ENCODE results near the gene FAM170B. TPM values are rescaled to one million over a fixed set of nuclear protein-coding genes. Genes with fewer than 3 reads are reported as not detected.

Gene FAM170B
- polyA plus RNA-seq, 1 of the 3 experiments (the other 2 are of a cell fraction) = not detected

GRCh38 chr10:49115015-49115795, 18.6 kb downstream of the FAM170B start, which contains the start of gene VSTM4:
VSTM4 (minus strand) TSS chr10:49115522; CDS start chr10:49115485, 37 bp downstream.
- Histone ChIP-seq H3K27ac (ENCODE audit: low read depth in 2 of 2, low read length in 1 of 2) (peak within 1 kb of the TSS in 1 of 2 experiments; percentile 47; a peak in 1 of 4 replicates), H3K4me2 (peak within 1 kb of the TSS; percentile 37; the same call in 1 of the 2 replicates), H3K4me3 (ENCODE audit: low read depth in 2 of 2, low read length in 1 of 2) (peak within 1 kb of the TSS; percentile 46 to 50; a peak in 3 of 4 replicates), H3K27me3 (ENCODE audit: insufficient read depth) (no peaks in the 10 kb centered on the region), H3K9me2 (no peaks in the 10 kb centered on the region), H4K20me1 (ENCODE audit: insufficient read depth) (no peaks in the 10 kb centered on the region), H3K36me3 (replicated peaks in 1 of 2; ENCODE audit: control insufficient read depth in 1 of 2, insufficient read depth in 2 of 2, low read length in 1 of 2) (no peaks in the 10 kb centered on the region), H3F3A (replicated peaks; ENCODE audit: insufficient read depth) (no peaks in the 10 kb centered on the region), H3K4me1 (ENCODE audit: control insufficient read depth in 1 of 2, insufficient read depth in 2 of 2, low read depth in 1 of 2, low read length in 1 of 2) (peaks cover 0 to 40% of the 10 kb centered on the region in 2 experiments; a peak in 2 of 4 replicates), H3K79me2 (ENCODE audit: insufficient read depth) (no peaks in the 10 kb centered on the region), H2AFZ (ENCODE audit: low read depth) (no peak within 1 kb of the TSS), H3K9ac (peak within 1 kb of the TSS; percentile 31; the same call in 1 of the 2 replicates), H3K9me3 (no peaks in the 10 kb centered on the region)
- peak; percentile 13; the same call in 1 of the 2 replicates for TF ChIP-seq CTCF (IDR thresholded peaks at IDR 0.05)
- TF ChIP-seq JUND (IDR thresholded peaks at IDR 0.05) = no peak
- peak; percentile 93 for DNase-seq
- ChIA-PET CTCF (interaction anchor here (0.6 to 1.3 kb wide), 8 partner anchors 20 to 398 kb away, joined by 3 to 5 read pairs (median 4); no protein-coding TSS in a partner anchor), POLR2A (interaction anchor here (0.6 kb wide), 1 partner anchor 18 kb away, joined by 3 read pairs; no protein-coding TSS in a partner anchor)
- 31% methylated on average over 7 of the region's 95 CpGs for WGBS (ENCODE audit: low lambda C conversion rate)

- no peaks in the 10 kb centered on the region for H3K79me2 ChIP-seq (ENCODE audit: insufficient read depth)
- ChIA-PET POLR2A (interaction anchor here (0.6 kb wide), 1 partner anchor 18 kb away, joined by 3 read pairs; no protein-coding TSS in a partner anchor), CTCF (interaction anchor here (0.6 to 1.7 kb wide), 8 partner anchors 11 to 398 kb away, joined by 3 to 5 read pairs (median 4); no protein-coding TSS in a partner anchor)
- no peak overlapping the region; a peak in 1 of 4 replicates for H3K27ac ChIP-seq (ENCODE audit: low read depth in 2 of 2, low read length in 1 of 2)
- no peaks in the 10 kb centered on the region for H3K27me3 ChIP-seq (ENCODE audit: insufficient read depth)
- WGBS (ENCODE audit: low lambda C conversion rate) = 61% methylated on average over 9 of the region's 9 CpGs
- TF ChIP-seq USF1 (IDR thresholded peaks at IDR 0.05; ENCODE audit: borderline replicate concordance, low read depth) (no peak), RCOR1 (IDR thresholded peaks at IDR 0.05; ENCODE audit: low read length) (no peak), SMC3 (IDR thresholded peaks at IDR 0.05; ENCODE audit: low read depth, low read length) (no peak), TAF1 (IDR thresholded peaks at IDR 0.05; ENCODE audit: borderline replicate concordance, low read depth, low read length) (no peak), YY1 (IDR thresholded peaks at IDR 0.05; ENCODE audit: low read depth) (no peak), EP300 (IDR thresholded peaks at IDR 0.05; ENCODE audit: borderline replicate concordance in 1 of 2, low read depth in 1 of 2, low read length in 1 of 2) (no peak), JUND (IDR thresholded peaks at IDR 0.05) (no peak), MAX (IDR thresholded peaks at IDR 0.05; ENCODE audit: low read depth) (no peak), RAD21 (IDR thresholded peaks at IDR 0.05; ENCODE audit: low read length) (no peak), REST (IDR thresholded peaks at IDR 0.05; ENCODE audit: low read depth, low read length) (no peak), GATA2 (CRISPR knock-in tag; IDR thresholded peaks at IDR 0.05) (no peak), FOXJ3 (CRISPR knock-in tag; IDR thresholded peaks at IDR 0.05) (no peak), FOXM1 (IDR thresholded peaks at IDR 0.05; ENCODE audit: low read depth) (no peak)
- H3K9me3 ChIP-seq = no peaks in the 10 kb centered on the region
- H3K4me1 ChIP-seq (ENCODE audit: control insufficient read depth in 1 of 2, insufficient read depth in 2 of 2, low read depth in 1 of 2, low read length in 1 of 2) = peaks cover 0 to 43% of the 10 kb centered on the region in 2 experiments; a peak in 2 of 4 replicates
- no peaks in the 10 kb centered on the region for H3F3A ChIP-seq (replicated peaks; ENCODE audit: insufficient read depth)
- peak overlapping the region; percentile 31; the same call in 1 of the 2 replicates for H3K9ac ChIP-seq
- no peaks in the 10 kb centered on the region for H3K9me2 ChIP-seq
- peak overlapping the region; percentile 46 to 50; a peak in 3 of 4 replicates for H3K4me3 ChIP-seq (ENCODE audit: low read depth in 2 of 2, low read length in 1 of 2)
- H3K36me3 ChIP-seq (replicated peaks in 1 of 2; ENCODE audit: control insufficient read depth in 1 of 2, insufficient read depth in 2 of 2, low read length in 1 of 2) = no peaks in the 10 kb centered on the region
- no peak for DNase-seq
- H3K4me2 ChIP-seq = peak overlapping the region; percentile 37; the same call in 1 of the 2 replicates
- no peak overlapping the region for H2AFZ ChIP-seq (ENCODE audit: low read depth)
- H4K20me1 ChIP-seq (ENCODE audit: insufficient read depth) = no peaks in the 10 kb centered on the region
Observed at GRCh38 chr10:49114718-49115014, 19.2 kb downstream of the FAM170B start.

All from SK-N-SH (cell line).